ENCODE data around the gene NACC2. TPM values are rescaled to one million over a fixed set of nuclear protein-coding genes. Genes with fewer than 3 reads are reported as not detected.
"Not testable (repeated sequence)": the region's sequence is repeated elsewhere in the genome, so short reads cannot be mapped to it uniquely, and the experiment has no call there.

NACC2 gene
- total RNA-seq, 4 donors from 2014 or later = 71.4 to 209 (median 110) TPM

- 84 to 100% methylated on average over 1 to 2 of the region's 10 CpGs for WGBS, 2 donors (ENCODE audit: low coverage in 1 of 2)
- H3K27ac ChIP-seq = no peak overlapping the region
- H3K4me1 ChIP-seq = peaks cover 0 to 78% (median 12%) of the 10 kb centered on the region in 3 donors
- peaks cover 0 to 19% of the 10 kb centered on the region in 2 donors for H3K36me3 ChIP-seq
- H3K9me3 ChIP-seq = no peaks in the 10 kb centered on the region
- TF ChIP-seq POLR2AphosphoS5 (IDR thresholded peaks at IDR 0.05) = no peak
- no peak for TF ChIP-seq CTCF (IDR thresholded peaks at IDR 0.05)
- no peak overlapping the region for H3K4me3 ChIP-seq
- no peaks in the 10 kb centered on the region for H3K27me3 ChIP-seq
- no peak for ATAC-seq
These were observed 66.2 kb downstream of the NACC2 start for GRCh38 chr9:136028760-136029470.

DNA sequence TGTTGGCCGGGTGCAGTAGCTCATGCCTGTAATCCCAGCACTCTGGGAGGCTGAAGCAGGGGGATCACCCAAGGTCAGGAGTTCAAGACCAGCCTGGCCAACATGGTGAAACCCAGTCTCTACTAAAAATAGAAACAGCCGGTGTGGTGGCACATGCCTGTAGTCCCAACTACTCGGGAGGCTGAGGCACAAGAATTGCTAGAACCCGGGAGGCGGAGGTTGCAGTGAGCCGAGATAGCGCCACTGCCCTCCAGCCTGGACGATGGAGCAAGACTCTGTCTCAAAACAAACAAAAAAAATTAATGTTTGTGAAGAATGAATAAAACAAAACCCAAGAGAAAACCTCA lies 68.2 kb downstream of the NACC2 start:
- Histone ChIP-seq H3K36me3 (peaks cover 0 to 26% of the 10 kb centered on the region in 2 donors), H3K4me1 (peaks cover 0 to 86% (median 14%) of the 10 kb centered on the region in 3 donors)
- not testable (repeated sequence) for H3K9me3 ChIP-seq, H3K27ac ChIP-seq, ATAC-seq, H3K4me3 ChIP-seq, H3K27me3 ChIP-seq
- WGBS, 2 donors (ENCODE audit: low coverage in 1 of 2) = 80 to 81% methylated on average over 3 to 6 of the region's 8 CpGs

- peaks cover 0 to 86% (median 11%) of the 10 kb centered on the region in 3 donors for H3K4me1 ChIP-seq
- no peak overlapping the region for H3K4me3 ChIP-seq
- H3K36me3 ChIP-seq = peaks cover 0 to 27% of the 10 kb centered on the region in 2 donors
- TF ChIP-seq CTCF (IDR thresholded peaks at IDR 0.05) = no peak
- no peak for TF ChIP-seq POLR2A (IDR thresholded peaks at IDR 0.05)
- TF ChIP-seq POLR2AphosphoS5 (IDR thresholded peaks at IDR 0.05) = no peak
- no peak for TF ChIP-seq EP300 (IDR thresholded peaks at IDR 0.05)
- no peaks in the 10 kb centered on the region for H3K27me3 ChIP-seq
- H3K9me3 ChIP-seq = no peaks in the 10 kb centered on the region
- H3K27ac ChIP-seq = no peak overlapping the region
- WGBS, 2 donors (ENCODE audit: low coverage in 1 of 2) = 58 to 81% methylated on average over 7 to 8 of the region's 8 CpGs
- ATAC-seq = no peak
These were observed 68.7 kb downstream of the NACC2 start for GRCh38 chr9:136026266-136026942.

- Histone ChIP-seq H3K9me3 (no peaks in the 10 kb centered on the region), H3K27ac (no peak overlapping the region), H3K27me3 (no peaks in the 10 kb centered on the region), H3K4me3 (no peak overlapping the region), H3K4me1 (peaks cover 0 to 86% (median 11%) of the 10 kb centered on the region in 3 donors), H3K36me3 (peaks cover 0 to 27% of the 10 kb centered on the region in 2 donors)
- 69 to 78% methylated on average over 2 to 10 of the region's 10 CpGs for WGBS, 2 donors (ENCODE audit: low coverage in 1 of 2)
- TF ChIP-seq POLR2AphosphoS5 (IDR thresholded peaks at IDR 0.05) (no peak), EP300 (IDR thresholded peaks at IDR 0.05) (no peak), CTCF (IDR thresholded peaks at IDR 0.05) (no peak), POLR2A (IDR thresholded peaks at IDR 0.05) (no peak)
- no peak for ATAC-seq
These were observed 69.6 kb downstream of the NACC2 start for GRCh38 chr9:136025481-136025880.

- WGBS, 2 donors (ENCODE audit: low coverage in 1 of 2) = 33 to 69% methylated on average over 2 to 10 of the region's 16 CpGs
- no peaks in the 10 kb centered on the region for H3K9me3 ChIP-seq
- peak overlapping the region in 2 of 4 donors; percentile 25 to 44 for H3K27ac ChIP-seq
- no peak overlapping the region for H3K4me3 ChIP-seq
- no peak for ATAC-seq
- H3K36me3 ChIP-seq = peaks cover 0 to 23% of the 10 kb centered on the region in 2 donors
- no peak for TF ChIP-seq EP300 (IDR thresholded peaks at IDR 0.05)
- no peaks in the 10 kb centered on the region for H3K27me3 ChIP-seq
- H3K4me1 ChIP-seq = peaks cover 0 to 91% (median 11%) of the 10 kb centered on the region in 3 donors
These were observed 70.3 kb downstream of the NACC2 start for GRCh38 chr9:136024696-136025316.

All from gastroesophageal sphincter (tissue), 4 donors.